Measurements from ENCODE around the gene PCGF1. TPM values are rescaled to one million over a fixed set of nuclear protein-coding genes. Genes with fewer than 3 reads are reported as not detected.
A peak's percentile ranks its signal among the peaks of the same experiment; 100 is the strongest.

Gene PCGF1
- total and polyA plus RNA-seq, 2 of the 13 experiments (the other 11 are each of a cell fraction or from before 2014, with no cell fraction given) = 20.4 to 22.6 TPM

DNA sequence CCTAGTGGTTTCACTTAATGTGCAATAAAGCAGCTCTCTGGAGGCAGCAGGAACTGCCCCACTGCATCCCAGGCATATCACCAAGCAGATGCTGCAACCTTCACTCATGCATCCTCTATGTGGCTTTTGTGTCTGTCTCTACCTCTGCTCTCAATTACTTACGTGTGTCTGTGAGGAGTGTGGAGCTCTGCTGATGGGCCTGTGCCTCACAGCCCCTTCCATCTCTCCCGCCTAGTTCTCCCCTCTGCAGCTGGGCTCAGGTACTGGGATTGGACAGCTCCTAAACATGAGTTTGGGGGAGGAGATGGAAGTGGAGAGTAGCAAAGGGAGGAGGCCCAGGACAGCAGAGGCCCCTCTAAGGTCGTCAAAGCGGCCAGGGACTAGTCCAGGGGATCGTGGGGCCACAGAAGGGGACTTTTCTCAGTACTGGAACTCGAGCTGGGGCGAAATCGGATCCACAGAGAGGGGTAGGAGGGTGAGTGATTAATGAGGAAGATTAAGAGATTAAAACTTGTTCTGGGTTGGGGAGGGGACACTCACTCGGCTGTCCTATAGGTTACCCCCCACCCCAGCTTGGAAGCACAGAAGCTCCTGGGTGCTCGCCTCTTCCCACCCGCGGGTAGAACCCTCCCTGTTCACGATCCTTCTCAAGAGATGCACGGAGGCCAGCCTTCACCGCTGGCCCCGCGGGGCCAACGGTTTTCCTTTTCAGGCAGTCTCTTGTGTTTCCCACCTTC lies 6.0 kb downstream of the PCGF1 start (continued):
- peak; percentile 70 for TF ChIP-seq RBM22 (optimal IDR thresholded peaks at IDR 0.05; ENCODE audit: low read length)
- TF ChIP-seq SMARCC2 (IDR thresholded peaks at IDR 0.05) = no peak
- TF ChIP-seq, protein P1, sequence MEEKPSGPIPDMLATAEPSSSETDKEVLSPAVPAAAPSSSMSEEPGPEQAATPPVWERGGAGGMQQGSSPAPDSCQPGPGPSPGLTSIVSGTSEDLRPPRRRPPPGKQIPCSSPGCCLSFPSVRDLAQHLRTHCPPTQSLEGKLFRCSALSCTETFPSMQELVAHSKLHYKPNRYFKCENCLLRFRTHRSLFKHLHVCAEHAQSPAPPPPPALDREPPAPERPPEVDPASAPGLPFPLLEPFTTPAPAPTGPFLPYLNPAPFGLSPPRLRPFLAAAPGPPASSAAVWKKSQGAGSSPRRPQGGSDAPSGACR (CRISPR knock-in tag; IDR thresholded peaks at IDR 0.05) = 0 out of 2 replicates have a peak, but pooled peaks have one; percentile 44
- TF ChIP-seq IRF2 (CRISPR knock-in tag; IDR thresholded peaks at IDR 0.05) = no peak
- no peak for TF ChIP-seq RORA (CRISPR knock-in tag; IDR thresholded peaks at IDR 0.05)
- TF ChIP-seq AHDC1 (CRISPR knock-in tag; IDR thresholded peaks at IDR 0.05; ENCODE audit: borderline replicate concordance) = no peak
- peak; percentile 31; the same call in 1 of the 2 replicates for TF ChIP-seq TARDBP (CRISPR knock-in tag; IDR thresholded peaks at IDR 0.05)
- TF ChIP-seq MAFK (conservative IDR thresholded peaks at IDR 0.05 in 1 of 2, IDR thresholded peaks at IDR 0.05 in 1 of 2; ENCODE audit: low read length in 2 of 2) = no peak
- 0 out of 2 replicates have a peak, but pooled peaks have one; percentile 10 for TF ChIP-seq ZNF616 (CRISPR knock-in tag; IDR thresholded peaks at IDR 0.05; ENCODE audit: low read depth)
- TF ChIP-seq, protein P2, sequence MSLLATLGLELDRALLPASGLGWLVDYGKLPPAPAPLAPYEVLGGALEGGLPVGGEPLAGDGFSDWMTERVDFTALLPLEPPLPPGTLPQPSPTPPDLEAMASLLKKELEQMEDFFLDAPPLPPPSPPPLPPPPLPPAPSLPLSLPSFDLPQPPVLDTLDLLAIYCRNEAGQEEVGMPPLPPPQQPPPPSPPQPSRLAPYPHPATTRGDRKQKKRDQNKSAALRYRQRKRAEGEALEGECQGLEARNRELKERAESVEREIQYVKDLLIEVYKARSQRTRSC (CRISPR knock-in tag; IDR thresholded peaks at IDR 0.05; ENCODE audit: low read depth) = 0 out of 2 replicates have a peak, but pooled peaks have one; percentile 13
- TF ChIP-seq ZSCAN12 (CRISPR knock-in tag; IDR thresholded peaks at IDR 0.05) = no peak
- no peak for TF ChIP-seq GLMP (CRISPR knock-in tag; IDR thresholded peaks at IDR 0.05; ENCODE audit: borderline replicate concordance)
- peak; percentile 60; the same call in 1 of the 2 replicates for TF ChIP-seq THAP7 (CRISPR knock-in tag; IDR thresholded peaks at IDR 0.05)
- TF ChIP-seq TBP (CRISPR knock-in tag; IDR thresholded peaks at IDR 0.05) = no peak
- TF ChIP-seq ZNF770 (CRISPR knock-in tag; IDR thresholded peaks at IDR 0.05) = no peak; the same call in none of the 2 replicates
- TF ChIP-seq PAX8 (CRISPR knock-in tag; IDR thresholded peaks at IDR 0.05; ENCODE audit: borderline replicate concordance) = no peak
- TF ChIP-seq SAP130 (CRISPR knock-in tag; IDR thresholded peaks at IDR 0.05; ENCODE audit: low read depth) = peak; percentile 16; the same call in 1 of the 2 replicates
- no peak for TF ChIP-seq CHD2 (IDR thresholded peaks at IDR 0.05; ENCODE audit: low read depth, low read length)
